GM23338 (cell line): ENCODE measurements around the gene NABP1.

Source experiments
- CREB1 ChIP-seq: fragments of 250-450 bp; sonication (Bioruptor Pico); IDR thresholded peaks from 2 replicates; pipeline ENCODE4 v1.5.0; 2020; ENCODE audit warnings: low read depth, mild to moderate bottlenecking, moderate library complexity
- EZH2 ChIP-seq: fragments of 200-600 bp; sonication (generic); IDR thresholded peaks from one replicate; pipeline ENCODE4 v1.8.0; 2017; ENCODE audit warnings: antibody characterized with exemption, mild to moderate bottlenecking, low read depth; ENCODE audit not compliant: unreplicated experiment
- EZH2phosphoT487 ChIP-seq: fragments of 200-600 bp; sonication (generic); IDR thresholded peaks from one replicate; pipeline ENCODE4 v1.8.1; 2018; ENCODE audit warnings: antibody characterized with exemption; ENCODE audit not compliant: unreplicated experiment
- JUNB ChIP-seq: IDR thresholded peaks from one replicate; pipeline ENCODE4 v1.6.1; 2016; ENCODE audit warnings: antibody characterized with exemption; ENCODE audit not compliant: unreplicated experiment
- POLR2AphosphoS5 ChIP-seq: IDR thresholded peaks from 2 replicates; pipeline ENCODE4 v1.6.1; 2016; ENCODE audit warnings: antibody characterized with exemption, low read depth
- TF ChIP-seq, protein P1 (sequence below), 2 experiments: fragments of 200-600 bp in 1 of 2; sonication (generic) in 1 of 2; conservative IDR thresholded peaks; 2 replicates each; pipeline versions ENCODE4 v1.5.1 to v1.6.1; 2016 to 2017; ENCODE audit warnings: antibody characterized with exemption in 2 of 2, low read depth in 2 of 2, mild to moderate bottlenecking in 2 of 2, moderate library complexity in 1 of 2
- TF ChIP-seq, protein P2 (sequence below): IDR thresholded peaks from one replicate; pipeline ENCODE4 v1.6.1; 2018; ENCODE audit warnings: antibody characterized with exemption; ENCODE audit not compliant: unreplicated experiment

DNA sequence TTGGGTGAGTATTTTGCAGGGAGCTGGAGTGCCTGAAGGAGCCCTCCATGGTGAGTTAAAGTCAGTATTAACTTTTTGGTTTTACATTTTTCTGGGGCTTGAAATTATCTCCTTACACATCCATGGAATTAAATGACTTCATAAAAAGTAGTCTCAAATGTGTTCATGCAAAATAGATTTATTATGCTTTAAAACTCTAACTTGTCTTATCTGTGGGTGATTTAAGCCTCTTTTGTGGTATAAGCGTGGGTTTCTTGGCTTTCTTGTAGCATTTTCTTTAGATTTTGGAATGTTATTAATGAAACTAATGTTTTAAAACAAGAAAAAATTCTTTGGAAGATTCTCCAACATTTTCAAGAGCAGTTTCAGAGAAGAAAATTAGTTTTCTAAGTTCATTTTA lies 27.8 kb downstream of the NABP1 start:
- TF ChIP-seq, protein P1, sequence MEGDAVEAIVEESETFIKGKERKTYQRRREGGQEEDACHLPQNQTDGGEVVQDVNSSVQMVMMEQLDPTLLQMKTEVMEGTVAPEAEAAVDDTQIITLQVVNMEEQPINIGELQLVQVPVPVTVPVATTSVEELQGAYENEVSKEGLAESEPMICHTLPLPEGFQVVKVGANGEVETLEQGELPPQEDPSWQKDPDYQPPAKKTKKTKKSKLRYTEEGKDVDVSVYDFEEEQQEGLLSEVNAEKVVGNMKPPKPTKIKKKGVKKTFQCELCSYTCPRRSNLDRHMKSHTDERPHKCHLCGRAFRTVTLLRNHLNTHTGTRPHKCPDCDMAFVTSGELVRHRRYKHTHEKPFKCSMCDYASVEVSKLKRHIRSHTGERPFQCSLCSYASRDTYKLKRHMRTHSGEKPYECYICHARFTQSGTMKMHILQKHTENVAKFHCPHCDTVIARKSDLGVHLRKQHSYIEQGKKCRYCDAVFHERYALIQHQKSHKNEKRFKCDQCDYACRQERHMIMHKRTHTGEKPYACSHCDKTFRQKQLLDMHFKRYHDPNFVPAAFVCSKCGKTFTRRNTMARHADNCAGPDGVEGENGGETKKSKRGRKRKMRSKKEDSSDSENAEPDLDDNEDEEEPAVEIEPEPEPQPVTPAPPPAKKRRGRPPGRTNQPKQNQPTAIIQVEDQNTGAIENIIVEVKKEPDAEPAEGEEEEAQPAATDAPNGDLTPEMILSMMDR (conservative IDR thresholded peaks at IDR 0.05; ENCODE audit: low read depth in 2 of 2): no peak
- TF ChIP-seq EZH2phosphoT487 (no peak), POLR2AphosphoS5 (no peak), EZH2 (no peak), JUNB (no peak), CREB1 (CRISPR knock-in tag) (no peak)
- TF ChIP-seq, protein P2, sequence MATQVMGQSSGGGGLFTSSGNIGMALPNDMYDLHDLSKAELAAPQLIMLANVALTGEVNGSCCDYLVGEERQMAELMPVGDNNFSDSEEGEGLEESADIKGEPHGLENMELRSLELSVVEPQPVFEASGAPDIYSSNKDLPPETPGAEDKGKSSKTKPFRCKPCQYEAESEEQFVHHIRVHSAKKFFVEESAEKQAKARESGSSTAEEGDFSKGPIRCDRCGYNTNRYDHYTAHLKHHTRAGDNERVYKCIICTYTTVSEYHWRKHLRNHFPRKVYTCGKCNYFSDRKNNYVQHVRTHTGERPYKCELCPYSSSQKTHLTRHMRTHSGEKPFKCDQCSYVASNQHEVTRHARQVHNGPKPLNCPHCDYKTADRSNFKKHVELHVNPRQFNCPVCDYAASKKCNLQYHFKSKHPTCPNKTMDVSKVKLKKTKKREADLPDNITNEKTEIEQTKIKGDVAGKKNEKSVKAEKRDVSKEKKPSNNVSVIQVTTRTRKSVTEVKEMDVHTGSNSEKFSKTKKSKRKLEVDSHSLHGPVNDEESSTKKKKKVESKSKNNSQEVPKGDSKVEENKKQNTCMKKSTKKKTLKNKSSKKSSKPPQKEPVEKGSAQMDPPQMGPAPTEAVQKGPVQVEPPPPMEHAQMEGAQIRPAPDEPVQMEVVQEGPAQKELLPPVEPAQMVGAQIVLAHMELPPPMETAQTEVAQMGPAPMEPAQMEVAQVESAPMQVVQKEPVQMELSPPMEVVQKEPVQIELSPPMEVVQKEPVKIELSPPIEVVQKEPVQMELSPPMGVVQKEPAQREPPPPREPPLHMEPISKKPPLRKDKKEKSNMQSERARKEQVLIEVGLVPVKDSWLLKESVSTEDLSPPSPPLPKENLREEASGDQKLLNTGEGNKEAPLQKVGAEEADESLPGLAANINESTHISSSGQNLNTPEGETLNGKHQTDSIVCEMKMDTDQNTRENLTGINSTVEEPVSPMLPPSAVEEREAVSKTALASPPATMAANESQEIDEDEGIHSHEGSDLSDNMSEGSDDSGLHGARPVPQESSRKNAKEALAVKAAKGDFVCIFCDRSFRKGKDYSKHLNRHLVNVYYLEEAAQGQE: no peak
